HepG2 (cell line): Measurements from ENCODE around the gene DZANK1. TPM values are rescaled to one million over a fixed set of nuclear protein-coding genes. Genes with fewer than 3 reads are reported as not detected.

ENCODE experiments used
- ADNP ChIP-seq: sonication (generic); formaldehyde crosslinking; IDR thresholded peaks from 2 replicates; pipeline ENCODE4 v1.4.0; 2020; ENCODE audit warnings: missing genetic modification reagents
- ATF7 ChIP-seq, 2 experiments: fragments of 450-650 bp in 1 of 2; sonication (generic) in 1 of 2; formaldehyde crosslinking in 1 of 2; IDR thresholded peaks; 2 replicates each; pipeline versions ENCODE4 v1.4.0 to v1.6.1; 2016 to 2020; ENCODE audit warnings: antibody characterized with exemption in 1 of 2, mild to moderate bottlenecking in 1 of 2, missing genetic modification reagents in 1 of 2
- ATM ChIP-seq: fragments of 450-650 bp; IDR thresholded peaks from 2 replicates; pipeline ENCODE4 v1.7.1; 2017; ENCODE audit warnings: mild to moderate bottlenecking, borderline replicate concordance
- FOXP1 ChIP-seq, 2 experiments: fragments of 450-650 bp in 1 of 2; IDR thresholded peaks; 2 replicates each; pipeline ENCODE4 v1.6.1; 2017 to 2018; ENCODE audit warnings: antibody characterized with exemption in 1 of 2
- HMGA1 ChIP-seq: sonication (generic); formaldehyde crosslinking; conservative IDR thresholded peaks from 2 replicates; pipeline ENCODE4 v1.4.0; 2020; ENCODE audit warnings: missing genetic modification reagents
- KMT2A ChIP-seq: sonication (generic); formaldehyde crosslinking; IDR thresholded peaks from 2 replicates; pipeline ENCODE4 v1.4.0; 2020; ENCODE audit warnings: missing genetic modification reagents
- NCOA5 ChIP-seq: sonication (generic); formaldehyde crosslinking; IDR thresholded peaks from 2 replicates; pipeline ENCODE4 v1.4.0; 2020; ENCODE audit warnings: missing genetic modification reagents
- NPAS2 ChIP-seq: sonication (generic); formaldehyde crosslinking; IDR thresholded peaks from 2 replicates; pipeline ENCODE4 v1.8.0; 2022; ENCODE audit warnings: mild to moderate bottlenecking, missing genetic modification reagents, borderline replicate concordance
- SKI ChIP-seq: fragments of 450-650 bp; IDR thresholded peaks from one replicate; pipeline ENCODE4 v1.6.1; 2018; ENCODE audit warnings: mild to moderate bottlenecking; ENCODE audit not compliant: partially characterized antibody
- SMAD1 ChIP-seq: sonication (generic); formaldehyde crosslinking; IDR thresholded peaks from 2 replicates; pipeline ENCODE4 v1.4.0; 2020; ENCODE audit warnings: missing genetic modification reagents, low read depth, mild to moderate bottlenecking, borderline replicate concordance
- SMAD9 ChIP-seq: sonication (generic); formaldehyde crosslinking; IDR thresholded peaks from 2 replicates; pipeline ENCODE4 v1.5.1; 2020; ENCODE audit warnings: mild to moderate bottlenecking, missing genetic modification reagents
- SRSF4 ChIP-seq: fragments of 200-400 bp; formaldehyde crosslinking; IDR thresholded peaks from one replicate; pipeline ENCODE4 v1.6.1; 2018; ENCODE audit warnings: mild to moderate bottlenecking, low read depth, low read length, moderate library complexity; ENCODE audit not compliant: poor library complexity, severe bottlenecking
- ZBTB21 ChIP-seq: sonication (generic); formaldehyde crosslinking; IDR thresholded peaks from 2 replicates; pipeline ENCODE4 v1.4.0; 2020; ENCODE audit warnings: missing genetic modification reagents
- ZBTB7A ChIP-seq: sonication (generic); formaldehyde crosslinking; IDR thresholded peaks from 2 replicates; pipeline ENCODE4 v1.8.0; 2022; ENCODE audit warnings: mild to moderate bottlenecking, missing genetic modification reagents
- ZFYVE20 ChIP-seq: sonication (generic); formaldehyde crosslinking; IDR thresholded peaks from 2 replicates; pipeline ENCODE4 v1.8.0; 2023; ENCODE audit warnings: low read depth, mild to moderate bottlenecking, moderate library complexity, missing genetic modification reagents, borderline replicate concordance
- ZNF256 ChIP-seq: sonication (generic); formaldehyde crosslinking; conservative IDR thresholded peaks from 2 replicates; pipeline ENCODE4 v1.4.0; 2020; ENCODE audit warnings: missing genetic modification reagents
- ZNF543 ChIP-seq: sonication (generic); formaldehyde crosslinking; IDR thresholded peaks from 2 replicates; pipeline ENCODE4 v1.4.0; 2020; ENCODE audit warnings: mild to moderate bottlenecking, missing genetic modification reagents
- ZNF558 ChIP-seq: sonication (generic); formaldehyde crosslinking; IDR thresholded peaks from 2 replicates; pipeline ENCODE4 v1.9.0; 2022; ENCODE audit warnings: mild to moderate bottlenecking, missing genetic modification reagents, borderline replicate concordance
- ZNF567 ChIP-seq: sonication (generic); formaldehyde crosslinking; IDR thresholded peaks from 2 replicates; pipeline ENCODE4 v1.8.1; 2023; ENCODE audit warnings: mild to moderate bottlenecking, missing genetic modification reagents, borderline replicate concordance
- ZNF772 ChIP-seq: sonication (generic); formaldehyde crosslinking; IDR thresholded peaks from 2 replicates; pipeline ENCODE4 v1.5.0; 2020; ENCODE audit warnings: mild to moderate bottlenecking, missing genetic modification reagents
- polyA plus RNA-seq, 8 experiments: library from polyadenylated mRNA; depleted of rRNA in 3 of 8; stranded (reverse) in 7 of 8; unstranded in 1 of 8; fragments of >200 nt; fragmentation: Illumina TruSeq in 4 of 8; extraction: Trizol in 4 of 8; gene quantifications; 2 replicates each; pipeline versions ENCODE4 v1.2.1 to v1.2.3, GENCODE V29; 2011 to 2016; ENCODE audit warnings: low read depth in 4 of 8, missing spikeins in 1 of 8, mixed read lengths in 1 of 8; ENCODE audit not compliant: insufficient read depth in 1 of 8
- total RNA-seq, 5 experiments: library from RNA; depleted of rRNA; stranded (reverse); fragments of >200 nt; fragmentation: Illumina TruSeq; extraction: Trizol; gene quantifications; 2 replicates each; pipeline ENCODE4 v1.2.3, GENCODE V29; 2016; ENCODE audit warnings: low read depth in 1 of 5
- TF ChIP-seq, protein P1 (sequence below), 2 experiments: sonication (generic) in 1 of 2; formaldehyde crosslinking in 1 of 2; IDR thresholded peaks; 2 replicates each; pipeline versions ENCODE4 v1.5.1 to v1.6.1; 2011 to 2020; ENCODE audit warnings: borderline replicate concordance in 1 of 2, low read depth in 1 of 2, low read length in 1 of 2, mild to moderate bottlenecking in 1 of 2, missing genetic modification reagents in 1 of 2, moderate library complexity in 1 of 2
- TF ChIP-seq, protein P2 (sequence below): sonication (generic); formaldehyde crosslinking; IDR thresholded peaks from 2 replicates; pipeline ENCODE4 v1.9.0; 2022; ENCODE audit warnings: low read depth, missing genetic modification reagents
- TF ChIP-seq, protein P3 (sequence below): sonication (generic); formaldehyde crosslinking; IDR thresholded peaks from 2 replicates; pipeline ENCODE4 v1.5.0; 2020; ENCODE audit warnings: mild to moderate bottlenecking, missing genetic modification reagents, borderline replicate concordance

The DZANK1 gene
- total and polyA plus RNA-seq, 2 of the 13 experiments (the other 11 are each of a cell fraction or from before 2014, with no cell fraction given), result 1.6 to 3.2 TPM

- TF ChIP-seq, protein P1, sequence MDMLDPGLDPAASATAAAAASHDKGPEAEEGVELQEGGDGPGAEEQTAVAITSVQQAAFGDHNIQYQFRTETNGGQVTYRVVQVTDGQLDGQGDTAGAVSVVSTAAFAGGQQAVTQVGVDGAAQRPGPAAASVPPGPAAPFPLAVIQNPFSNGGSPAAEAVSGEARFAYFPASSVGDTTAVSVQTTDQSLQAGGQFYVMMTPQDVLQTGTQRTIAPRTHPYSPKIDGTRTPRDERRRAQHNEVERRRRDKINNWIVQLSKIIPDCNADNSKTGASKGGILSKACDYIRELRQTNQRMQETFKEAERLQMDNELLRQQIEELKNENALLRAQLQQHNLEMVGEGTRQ (IDR thresholded peaks at IDR 0.05; ENCODE audit: low read depth, low read length), result no peak
- TF ChIP-seq, protein P1 (CRISPR knock-in tag; IDR thresholded peaks at IDR 0.05; ENCODE audit: borderline replicate concordance), result no peak; the same call in 1 of the 2 replicates
- TF ChIP-seq ZBTB7A (peak; percentile 33; the same call in 1 of the 2 replicates), ZNF256 (peak; percentile 70; the same call in 1 of the 2 replicates), ZBTB21 (CRISPR knock-in tag) (no peak; the same call in 1 of the 2 replicates), ZNF567 (CRISPR knock-in tag) (peak; percentile 77; the same call in 1 of the 2 replicates), ZFYVE20 (CRISPR knock-in tag) (no peak), ZNF543 (CRISPR knock-in tag) (peak; percentile 79; the same call in 1 of the 2 replicates), FOXP1 (IDR thresholded peaks at IDR 0.05) (no peak), FOXP1 (CRISPR knock-in tag; IDR thresholded peaks at IDR 0.05) (0 out of 2 replicates have a peak, but pooled peaks have one; percentile 16), SKI (no peak), SRSF4 (no peak), ATM (no peak), NCOA5 (CRISPR knock-in tag) (no peak), NPAS2 (CRISPR knock-in tag) (no peak), ZNF772 (CRISPR knock-in tag) (no peak), ADNP (CRISPR knock-in tag) (no peak), KMT2A (CRISPR knock-in tag) (peak; percentile 96), ATF7 (IDR thresholded peaks at IDR 0.05) (no peak), ATF7 (CRISPR knock-in tag; IDR thresholded peaks at IDR 0.05) (no peak), SMAD1 (CRISPR knock-in tag) (no peak), ZNF558 (CRISPR knock-in tag) (no peak), HMGA1 (CRISPR knock-in tag) (no peak), SMAD9 (CRISPR knock-in tag) (no peak)
- TF ChIP-seq, protein P2, sequence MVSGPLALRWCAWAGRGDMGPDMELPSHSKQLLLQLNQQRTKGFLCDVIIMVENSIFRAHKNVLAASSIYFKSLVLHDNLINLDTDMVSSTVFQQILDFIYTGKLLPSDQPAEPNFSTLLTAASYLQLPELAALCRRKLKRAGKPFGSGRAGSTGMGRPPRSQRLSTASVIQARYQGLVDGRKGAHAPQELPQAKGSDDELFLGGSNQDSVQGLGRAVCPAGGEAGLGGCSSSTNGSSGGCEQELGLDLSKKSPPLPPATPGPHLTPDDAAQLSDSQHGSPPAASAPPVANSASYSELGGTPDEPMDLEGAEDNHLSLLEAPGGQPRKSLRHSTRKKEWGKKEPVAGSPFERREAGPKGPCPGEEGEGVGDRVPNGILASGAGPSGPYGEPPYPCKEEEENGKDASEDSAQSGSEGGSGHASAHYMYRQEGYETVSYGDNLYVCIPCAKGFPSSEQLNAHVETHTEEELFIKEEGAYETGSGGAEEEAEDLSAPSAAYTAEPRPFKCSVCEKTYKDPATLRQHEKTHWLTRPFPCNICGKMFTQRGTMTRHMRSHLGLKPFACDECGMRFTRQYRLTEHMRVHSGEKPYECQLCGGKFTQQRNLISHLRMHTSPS (CRISPR knock-in tag), result no peak
- TF ChIP-seq, protein P3, sequence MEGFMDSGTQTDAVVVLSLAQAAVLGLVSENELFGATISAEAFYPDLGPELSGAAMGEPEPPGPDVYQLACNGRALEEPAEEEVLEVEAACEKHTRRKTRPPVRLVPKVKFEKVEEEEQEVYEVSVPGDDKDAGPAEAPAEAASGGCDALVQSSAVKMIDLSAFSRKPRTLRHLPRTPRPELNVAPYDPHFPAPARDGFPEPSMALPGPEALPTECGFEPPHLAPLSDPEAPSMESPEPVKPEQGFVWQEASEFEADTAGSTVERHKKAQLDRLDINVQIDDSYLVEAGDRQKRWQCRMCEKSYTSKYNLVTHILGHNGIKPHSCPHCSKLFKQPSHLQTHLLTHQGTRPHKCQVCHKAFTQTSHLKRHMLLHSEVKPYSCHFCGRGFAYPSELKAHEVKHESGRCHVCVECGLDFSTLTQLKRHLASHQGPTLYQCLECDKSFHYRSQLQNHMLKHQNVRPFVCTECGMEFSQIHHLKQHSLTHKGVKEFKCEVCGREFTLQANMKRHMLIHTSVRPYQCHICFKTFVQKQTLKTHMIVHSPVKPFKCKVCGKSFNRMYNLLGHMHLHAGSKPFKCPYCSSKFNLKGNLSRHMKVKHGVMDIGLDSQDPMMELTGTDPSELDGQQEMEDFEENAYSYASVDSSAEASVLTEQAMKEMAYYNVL, result peak; percentile 37; the same call in 1 of the 2 replicates
Measured at GRCh38 chr20:18466894-18467730, at the start of gene DZANK1, which contains the start of gene POLR3F (continued).
